Left ventricle myocardium inferior (tissue), 1 donor: Measurements from ENCODE around the gene ANKH. TPM values are rescaled to one million over a fixed set of nuclear protein-coding genes. Genes with fewer than 3 reads are reported as not detected.

ENCODE experiments used
- DNase-seq: peaks from one replicate; pipeline ENCODE4 v3.0.0-alpha.2; 2020
- H3K27ac ChIP-seq: fragments of 200-600 bp; replicated peaks from 2 replicates; pipeline ENCODE4 v1.8.0; 2021
- H3K27me3 ChIP-seq: fragments of 200-600 bp; 2 replicates; pipeline ENCODE4 v1.8.0; 2021; ENCODE audit warnings: low read depth
- H3K36me3 ChIP-seq: fragments of 200-600 bp; 2 replicates; pipeline ENCODE4 v1.8.0; 2021
- H3K4me1 ChIP-seq: fragments of 200-600 bp; 2 replicates; pipeline ENCODE4 v1.8.0; 2021
- H3K4me3 ChIP-seq: fragments of 200-600 bp; 2 replicates; pipeline ENCODE4 v1.8.0; 2021; ENCODE audit warnings: mild to moderate bottlenecking, moderate library complexity
- H3K9me3 ChIP-seq: fragments of 200-600 bp; replicated peaks from 2 replicates; pipeline ENCODE4 v1.8.0; 2021
- intact Hi-C: fragments of 100-400 bp; cut with micrococcal nuclease; formaldehyde crosslinking; loops from one replicate; pipeline ENCODE4 v1.11.0; 2022
- total RNA-seq: library from RNA; stranded (reverse); fragmentation: NEBNext Ultra II Directional; extraction: Animal tissue kit (Norgen Biotek cat#: 25700); gene quantifications from one replicate; pipeline ENCODE4 v1.2.1, GENCODE V29; 2021
- TF ChIP-seq, protein P1 (sequence below): fragments of 200-600 bp; IDR thresholded peaks from 2 replicates; pipeline ENCODE4 v1.8.0; 2021; ENCODE audit warnings: antibody characterized with exemption, mild to moderate bottlenecking, borderline replicate concordance
- donor health status: DM: no; HTN: yes; CAD: no; lungs with severe emphysema.

ANKH gene
- total RNA-seq, 1 donor from 2014 or later, result 227 TPM

DNA sequence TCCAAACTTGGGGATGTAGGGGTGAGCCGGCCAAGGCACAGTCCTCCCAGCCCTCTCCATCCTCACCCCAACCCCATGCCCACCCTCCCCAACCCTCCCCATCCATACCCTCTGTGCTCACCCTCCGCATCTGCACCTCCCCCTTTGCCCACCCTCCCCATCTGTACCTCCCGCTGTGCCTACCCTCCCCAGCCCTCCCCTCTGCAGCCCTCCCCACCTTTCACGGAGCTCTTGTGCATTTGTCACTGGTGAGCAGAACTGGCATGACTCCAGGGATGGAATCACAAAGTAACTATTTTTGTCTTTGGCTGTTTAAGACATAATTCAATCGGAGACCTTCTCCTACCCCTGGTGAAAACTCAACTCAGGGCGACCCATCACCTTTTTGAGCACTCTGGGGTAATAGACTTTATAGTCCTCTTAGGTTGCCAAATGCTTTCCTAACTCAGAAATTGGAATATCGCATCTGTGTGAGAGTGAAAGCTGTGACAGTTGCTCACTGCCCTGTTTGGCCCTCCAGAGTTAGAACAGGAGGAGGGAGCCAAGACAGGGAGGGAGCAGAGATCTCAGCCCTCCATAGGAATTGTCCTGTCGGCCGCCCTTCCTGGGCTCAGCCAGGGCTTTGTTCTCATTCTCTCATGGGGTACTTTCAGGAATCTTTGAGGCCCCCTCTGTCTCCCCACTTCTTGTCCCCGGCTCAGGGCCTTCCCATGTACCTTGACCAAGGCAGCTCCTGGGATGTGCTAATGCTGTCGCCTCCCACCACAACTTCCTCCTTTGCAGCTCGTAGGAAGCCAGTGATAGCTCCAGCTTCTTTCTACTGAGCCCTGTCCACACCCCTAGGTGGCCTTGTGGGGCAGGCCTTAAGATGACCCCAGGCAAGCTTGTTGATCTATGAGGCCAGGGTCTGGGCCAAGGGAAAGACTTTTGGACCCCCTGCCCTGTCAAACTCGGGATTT is 170.8 kb downstream of the ANKH start:
- TF ChIP-seq, protein P1, sequence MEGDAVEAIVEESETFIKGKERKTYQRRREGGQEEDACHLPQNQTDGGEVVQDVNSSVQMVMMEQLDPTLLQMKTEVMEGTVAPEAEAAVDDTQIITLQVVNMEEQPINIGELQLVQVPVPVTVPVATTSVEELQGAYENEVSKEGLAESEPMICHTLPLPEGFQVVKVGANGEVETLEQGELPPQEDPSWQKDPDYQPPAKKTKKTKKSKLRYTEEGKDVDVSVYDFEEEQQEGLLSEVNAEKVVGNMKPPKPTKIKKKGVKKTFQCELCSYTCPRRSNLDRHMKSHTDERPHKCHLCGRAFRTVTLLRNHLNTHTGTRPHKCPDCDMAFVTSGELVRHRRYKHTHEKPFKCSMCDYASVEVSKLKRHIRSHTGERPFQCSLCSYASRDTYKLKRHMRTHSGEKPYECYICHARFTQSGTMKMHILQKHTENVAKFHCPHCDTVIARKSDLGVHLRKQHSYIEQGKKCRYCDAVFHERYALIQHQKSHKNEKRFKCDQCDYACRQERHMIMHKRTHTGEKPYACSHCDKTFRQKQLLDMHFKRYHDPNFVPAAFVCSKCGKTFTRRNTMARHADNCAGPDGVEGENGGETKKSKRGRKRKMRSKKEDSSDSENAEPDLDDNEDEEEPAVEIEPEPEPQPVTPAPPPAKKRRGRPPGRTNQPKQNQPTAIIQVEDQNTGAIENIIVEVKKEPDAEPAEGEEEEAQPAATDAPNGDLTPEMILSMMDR, result no peak
- DNase-seq, result no peak
- intact Hi-C loops, result no loop called here
- Histone ChIP-seq H3K4me1 (peaks cover 56% of the 10 kb centered on the region), H3K27me3 (no peaks in the 10 kb centered on the region), H3K4me3 (no peak overlapping the region), H3K36me3 (peaks cover 44% of the 10 kb centered on the region), H3K27ac (peak overlapping the region; percentile 68), H3K9me3 (no peaks in the 10 kb centered on the region)

DNA sequence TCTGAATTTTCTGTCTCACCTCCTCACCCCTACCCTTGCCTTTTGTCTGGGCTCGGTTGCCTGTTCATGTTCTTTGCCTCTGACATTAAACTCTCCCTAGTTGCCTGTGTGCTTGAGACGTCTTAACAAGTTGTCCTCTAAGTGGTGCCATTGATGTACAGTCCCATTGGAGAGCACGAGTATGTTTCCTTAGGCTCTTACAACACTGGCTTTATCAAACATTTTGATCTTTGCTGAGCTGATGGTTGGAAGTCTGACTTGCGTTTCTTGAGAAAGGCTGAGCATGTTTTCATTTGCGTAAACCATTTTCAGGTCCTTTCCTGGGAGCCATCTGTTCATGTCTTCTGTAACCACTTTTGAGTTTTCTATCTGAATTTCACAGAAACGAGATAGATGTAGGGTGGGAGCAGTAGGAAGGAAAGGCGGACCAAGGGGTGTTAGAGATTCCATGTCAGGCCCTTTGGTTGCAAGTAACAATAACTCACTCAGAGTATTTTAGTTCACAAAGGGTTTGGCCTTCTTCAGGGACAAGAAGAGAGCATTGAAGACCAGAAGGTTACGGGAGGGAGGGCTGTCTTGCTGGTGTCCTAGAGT is 171.7 kb downstream of the ANKH start:
- H3K9me3 ChIP-seq, result no peaks in the 10 kb centered on the region
- no peak overlapping the region for H3K4me3 ChIP-seq
- peak overlapping the region; percentile 68 for H3K27ac ChIP-seq
- peaks cover 62% of the 10 kb centered on the region for H3K4me1 ChIP-seq
- peaks cover 43% of the 10 kb centered on the region for H3K36me3 ChIP-seq
- TF ChIP-seq, protein P1, result no peak
- intact Hi-C loops, result no loop called here
- H3K27me3 ChIP-seq, result no peaks in the 10 kb centered on the region
- DNase-seq, result no peak

DNA sequence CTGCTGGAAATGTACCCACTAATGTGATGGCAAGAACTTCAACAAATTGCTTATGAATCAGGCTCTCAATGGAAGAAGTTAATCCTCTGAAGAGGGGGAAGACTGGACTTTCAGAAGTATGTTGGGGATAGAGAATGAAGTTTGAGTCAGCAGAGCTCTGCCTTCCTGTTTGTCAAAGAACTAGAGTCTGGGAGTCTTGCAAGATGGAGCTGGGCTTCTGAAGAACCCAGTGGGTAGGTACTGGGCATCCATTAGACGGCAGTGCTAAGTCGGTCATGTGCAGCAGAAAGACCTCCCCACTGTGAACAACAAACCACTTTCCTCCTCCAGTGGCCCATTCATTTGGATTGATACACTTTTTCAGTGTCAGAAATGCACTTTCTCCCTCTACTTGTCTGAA is 172.4 kb downstream of the ANKH start:
- no peaks in the 10 kb centered on the region for H3K27me3 ChIP-seq

DNA sequence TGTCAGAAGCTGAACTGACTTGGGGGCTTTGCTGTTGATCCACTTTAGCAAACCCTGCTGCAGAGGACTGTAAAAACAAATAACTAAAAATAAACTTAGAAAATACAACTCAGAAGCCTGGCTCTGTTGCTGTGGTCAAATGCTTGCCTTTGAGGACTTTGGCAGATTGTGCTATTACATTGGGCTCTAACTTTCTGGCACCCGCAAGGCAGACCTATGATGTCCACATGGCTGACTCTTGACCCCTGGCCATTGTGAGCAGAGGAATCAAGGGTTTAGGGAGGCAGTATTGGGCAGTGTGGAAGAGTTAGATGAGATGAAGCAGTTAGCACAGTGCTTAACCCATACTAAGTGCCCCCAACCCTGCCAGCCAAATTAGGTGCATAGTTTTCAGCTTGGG is 173.1 kb downstream of the ANKH start:
- Histone ChIP-seq H3K4me3 (no peak overlapping the region), H3K36me3 (peaks cover 50% of the 10 kb centered on the region), H3K4me1 (peaks cover 70% of the 10 kb centered on the region), H3K27me3 (no peaks in the 10 kb centered on the region), H3K27ac (no peak overlapping the region), H3K9me3 (no peaks in the 10 kb centered on the region)
- intact Hi-C loops, result no loop called here
- no peak for DNase-seq
- TF ChIP-seq, protein P1, result no peak

More for the DNA sequence above, 172.4 kb downstream of the ANKH start:
- DNase-seq, result no peak
- TF ChIP-seq, protein P1, result no peak
- Histone ChIP-seq H3K4me1 (peaks cover 65% of the 10 kb centered on the region), H3K36me3 (peaks cover 44% of the 10 kb centered on the region), H3K9me3 (no peaks in the 10 kb centered on the region), H3K27ac (no peak overlapping the region), H3K4me3 (no peak overlapping the region)
- intact Hi-C loops, result no loop called here

DNA sequence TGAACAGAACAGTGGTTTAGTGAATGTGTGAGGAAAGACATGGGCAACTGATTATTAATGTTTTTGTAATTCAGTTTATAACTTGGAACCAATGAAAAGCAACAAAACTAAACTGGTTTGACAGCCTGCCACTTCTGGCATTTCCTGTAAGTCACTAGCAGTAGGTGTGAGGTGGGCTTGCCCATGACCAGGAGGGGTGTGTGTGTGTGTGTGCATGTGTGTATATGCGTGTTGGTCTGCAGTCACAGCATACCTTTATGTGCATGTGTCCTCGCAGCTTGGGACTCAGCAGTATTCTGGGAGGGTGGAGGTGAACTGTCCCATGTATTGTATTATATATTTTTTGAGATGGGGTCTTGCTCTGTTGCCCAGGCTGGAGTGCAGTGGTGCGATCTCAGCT is 174.7 kb downstream of the ANKH start:
- no peak for DNase-seq
- H3K4me3 ChIP-seq, result no peak overlapping the region
- H3K36me3 ChIP-seq, result peaks cover 55% of the 10 kb centered on the region
- intact Hi-C loops, result no loop called here
- H3K9me3 ChIP-seq, result no peaks in the 10 kb centered on the region
- TF ChIP-seq, protein P1, result no peak
- H3K27me3 ChIP-seq, result no peaks in the 10 kb centered on the region
- no peak overlapping the region for H3K27ac ChIP-seq
- peaks cover 68% of the 10 kb centered on the region for H3K4me1 ChIP-seq
